Measurements from ENCODE around the gene NIT1. TPM values are rescaled to one million over a fixed set of nuclear protein-coding genes. Genes with fewer than 3 reads are reported as not detected.

NIT1 gene
- total and polyA plus RNA-seq, 2 of the 13 experiments (the other 11 are each of a cell fraction or from before 2014, with no cell fraction given) = 22.7 to 31.0 TPM

DNA sequence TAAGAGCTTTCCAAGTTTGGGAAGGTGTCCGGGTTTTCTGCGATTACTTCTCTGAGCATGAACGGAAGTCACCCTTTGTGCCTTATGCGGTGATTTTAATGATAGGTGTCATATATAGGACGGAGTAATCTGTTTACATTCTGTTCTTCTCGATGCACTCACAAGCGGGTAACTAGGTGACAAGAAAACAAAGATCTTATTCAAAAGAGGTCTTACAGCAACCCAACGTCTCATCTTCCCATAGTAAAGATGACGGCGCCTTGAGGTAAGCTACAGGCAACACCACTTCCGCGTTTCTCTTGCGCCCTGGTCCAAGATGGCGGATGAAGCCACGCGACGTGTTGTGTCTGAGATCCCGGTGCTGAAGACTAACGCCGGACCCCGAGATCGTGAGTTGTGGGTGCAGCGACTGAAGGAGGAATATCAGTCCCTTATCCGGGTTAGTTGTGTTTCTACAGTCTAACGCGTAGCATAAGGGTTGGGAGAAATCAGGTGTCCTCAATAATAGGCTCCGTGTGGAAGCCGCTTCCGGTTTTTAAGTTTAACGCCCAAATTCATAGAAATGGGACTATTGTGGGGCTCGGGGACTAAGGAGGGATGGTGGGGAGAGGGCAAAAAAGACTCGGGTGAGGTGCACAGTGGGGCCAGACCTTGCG is 35.9 kb downstream of the NIT1 start, which contains the start of gene UFC1 (continued):
- TF ChIP-seq, protein P1, sequence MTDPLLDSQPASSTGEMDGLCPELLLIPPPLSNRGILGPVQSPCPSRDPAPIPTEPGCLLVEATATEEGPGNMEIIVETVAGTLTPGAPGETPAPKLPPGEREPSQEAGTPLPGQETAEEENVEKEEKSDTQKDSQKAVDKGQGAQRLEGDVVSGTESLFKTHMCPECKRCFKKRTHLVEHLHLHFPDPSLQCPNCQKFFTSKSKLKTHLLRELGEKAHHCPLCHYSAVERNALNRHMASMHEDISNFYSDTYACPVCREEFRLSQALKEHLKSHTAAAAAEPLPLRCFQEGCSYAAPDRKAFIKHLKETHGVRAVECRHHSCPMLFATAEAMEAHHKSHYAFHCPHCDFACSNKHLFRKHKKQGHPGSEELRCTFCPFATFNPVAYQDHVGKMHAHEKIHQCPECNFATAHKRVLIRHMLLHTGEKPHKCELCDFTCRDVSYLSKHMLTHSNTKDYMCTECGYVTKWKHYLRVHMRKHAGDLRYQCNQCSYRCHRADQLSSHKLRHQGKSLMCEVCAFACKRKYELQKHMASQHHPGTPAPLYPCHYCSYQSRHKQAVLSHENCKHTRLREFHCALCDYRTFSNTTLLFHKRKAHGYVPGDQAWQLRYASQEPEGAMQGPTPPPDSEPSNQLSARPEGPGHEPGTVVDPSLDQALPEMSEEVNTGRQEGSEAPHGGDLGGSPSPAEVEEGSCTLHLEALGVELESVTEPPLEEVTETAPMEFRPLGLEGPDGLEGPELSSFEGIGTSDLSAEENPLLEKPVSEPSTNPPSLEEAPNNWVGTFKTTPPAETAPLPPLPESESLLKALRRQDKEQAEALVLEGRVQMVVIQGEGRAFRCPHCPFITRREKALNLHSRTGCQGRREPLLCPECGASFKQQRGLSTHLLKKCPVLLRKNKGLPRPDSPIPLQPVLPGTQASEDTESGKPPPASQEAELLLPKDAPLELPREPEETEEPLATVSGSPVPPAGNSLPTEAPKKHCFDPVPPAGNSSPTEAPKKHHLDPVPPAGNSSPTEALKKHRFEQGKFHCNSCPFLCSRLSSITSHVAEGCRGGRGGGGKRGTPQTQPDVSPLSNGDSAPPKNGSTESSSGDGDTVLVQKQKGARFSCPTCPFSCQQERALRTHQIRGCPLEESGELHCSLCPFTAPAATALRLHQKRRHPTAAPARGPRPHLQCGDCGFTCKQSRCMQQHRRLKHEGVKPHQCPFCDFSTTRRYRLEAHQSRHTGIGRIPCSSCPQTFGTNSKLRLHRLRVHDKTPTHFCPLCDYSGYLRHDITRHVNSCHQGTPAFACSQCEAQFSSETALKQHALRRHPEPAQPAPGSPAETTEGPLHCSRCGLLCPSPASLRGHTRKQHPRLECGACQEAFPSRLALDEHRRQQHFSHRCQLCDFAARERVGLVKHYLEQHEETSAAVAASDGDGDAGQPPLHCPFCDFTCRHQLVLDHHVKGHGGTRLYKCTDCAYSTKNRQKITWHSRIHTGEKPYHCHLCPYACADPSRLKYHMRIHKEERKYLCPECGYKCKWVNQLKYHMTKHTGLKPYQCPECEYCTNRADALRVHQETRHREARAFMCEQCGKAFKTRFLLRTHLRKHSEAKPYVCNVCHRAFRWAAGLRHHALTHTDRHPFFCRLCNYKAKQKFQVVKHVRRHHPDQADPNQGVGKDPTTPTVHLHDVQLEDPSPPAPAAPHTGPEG (CRISPR knock-in tag; IDR thresholded peaks at IDR 0.05) = peak; percentile 61; the same call in 1 of the 2 replicates
- TF ChIP-seq CBX2 (IDR thresholded peaks at IDR 0.05; ENCODE audit: low read depth, low read length) (no peak), CBX2 (CRISPR knock-in tag; IDR thresholded peaks at IDR 0.05; ENCODE audit: low read depth) (no peak), TEAD2 (CRISPR knock-in tag; IDR thresholded peaks at IDR 0.05) (no peak), SIN3B (IDR thresholded peaks at IDR 0.05; ENCODE audit: low read length) (peak; percentile 52; the same call in 1 of the 2 replicates), MATR3 (CRISPR knock-in tag; IDR thresholded peaks at IDR 0.05) (no peak), ADNP (CRISPR knock-in tag; IDR thresholded peaks at IDR 0.05) (no peak), TOPORS (CRISPR knock-in tag; IDR thresholded peaks at IDR 0.05) (peak; percentile 53; the same call in 1 of the 2 replicates), NR2F1 (CRISPR knock-in tag; IDR thresholded peaks at IDR 0.05) (no peak), ZSCAN21 (CRISPR knock-in tag; IDR thresholded peaks at IDR 0.05; ENCODE audit: borderline replicate concordance) (no peak), ISL2 (CRISPR knock-in tag; IDR thresholded peaks at IDR 0.05) (no peak), ATAD3A (CRISPR knock-in tag; IDR thresholded peaks at IDR 0.05) (no peak), ZNF296 (CRISPR knock-in tag; conservative IDR thresholded peaks at IDR 0.05) (no peak), PAX8 (CRISPR knock-in tag; IDR thresholded peaks at IDR 0.05; ENCODE audit: borderline replicate concordance) (no peak), ZNF17 (CRISPR knock-in tag; IDR thresholded peaks at IDR 0.05) (no peak), ZNF768 (CRISPR knock-in tag; IDR thresholded peaks at IDR 0.05) (no peak)
- TF ChIP-seq, protein P2, sequence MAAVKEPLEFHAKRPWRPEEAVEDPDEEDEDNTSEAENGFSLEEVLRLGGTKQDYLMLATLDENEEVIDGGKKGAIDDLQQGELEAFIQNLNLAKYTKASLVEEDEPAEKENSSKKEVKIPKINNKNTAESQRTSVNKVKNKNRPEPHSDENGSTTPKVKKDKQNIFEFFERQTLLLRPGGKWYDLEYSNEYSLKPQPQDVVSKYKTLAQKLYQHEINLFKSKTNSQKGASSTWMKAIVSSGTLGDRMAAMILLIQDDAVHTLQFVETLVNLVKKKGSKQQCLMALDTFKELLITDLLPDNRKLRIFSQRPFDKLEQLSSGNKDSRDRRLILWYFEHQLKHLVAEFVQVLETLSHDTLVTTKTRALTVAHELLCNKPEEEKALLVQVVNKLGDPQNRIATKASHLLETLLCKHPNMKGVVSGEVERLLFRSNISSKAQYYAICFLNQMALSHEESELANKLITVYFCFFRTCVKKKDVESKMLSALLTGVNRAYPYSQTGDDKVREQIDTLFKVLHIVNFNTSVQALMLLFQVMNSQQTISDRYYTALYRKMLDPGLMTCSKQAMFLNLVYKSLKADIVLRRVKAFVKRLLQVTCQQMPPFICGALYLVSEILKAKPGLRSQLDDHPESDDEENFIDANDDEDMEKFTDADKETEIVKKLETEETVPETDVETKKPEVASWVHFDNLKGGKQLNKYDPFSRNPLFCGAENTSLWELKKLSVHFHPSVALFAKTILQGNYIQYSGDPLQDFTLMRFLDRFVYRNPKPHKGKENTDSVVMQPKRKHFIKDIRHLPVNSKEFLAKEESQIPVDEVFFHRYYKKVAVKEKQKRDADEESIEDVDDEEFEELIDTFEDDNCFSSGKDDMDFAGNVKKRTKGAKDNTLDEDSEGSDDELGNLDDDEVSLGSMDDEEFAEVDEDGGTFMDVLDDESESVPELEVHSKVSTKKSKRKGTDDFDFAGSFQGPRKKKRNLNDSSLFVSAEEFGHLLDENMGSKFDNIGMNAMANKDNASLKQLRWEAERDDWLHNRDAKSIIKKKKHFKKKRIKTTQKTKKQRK (IDR thresholded peaks at IDR 0.05; ENCODE audit: low read length) = no peak
- TF ChIP-seq, protein P3, sequence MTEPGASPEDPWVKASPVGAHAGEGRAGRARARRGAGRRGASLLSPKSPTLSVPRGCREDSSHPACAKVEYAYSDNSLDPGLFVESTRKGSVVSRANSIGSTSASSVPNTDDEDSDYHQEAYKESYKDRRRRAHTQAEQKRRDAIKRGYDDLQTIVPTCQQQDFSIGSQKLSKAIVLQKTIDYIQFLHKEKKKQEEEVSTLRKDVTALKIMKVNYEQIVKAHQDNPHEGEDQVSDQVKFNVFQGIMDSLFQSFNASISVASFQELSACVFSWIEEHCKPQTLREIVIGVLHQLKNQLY (CRISPR knock-in tag; IDR thresholded peaks at IDR 0.05) = no peak
- TF ChIP-seq, protein P4, sequence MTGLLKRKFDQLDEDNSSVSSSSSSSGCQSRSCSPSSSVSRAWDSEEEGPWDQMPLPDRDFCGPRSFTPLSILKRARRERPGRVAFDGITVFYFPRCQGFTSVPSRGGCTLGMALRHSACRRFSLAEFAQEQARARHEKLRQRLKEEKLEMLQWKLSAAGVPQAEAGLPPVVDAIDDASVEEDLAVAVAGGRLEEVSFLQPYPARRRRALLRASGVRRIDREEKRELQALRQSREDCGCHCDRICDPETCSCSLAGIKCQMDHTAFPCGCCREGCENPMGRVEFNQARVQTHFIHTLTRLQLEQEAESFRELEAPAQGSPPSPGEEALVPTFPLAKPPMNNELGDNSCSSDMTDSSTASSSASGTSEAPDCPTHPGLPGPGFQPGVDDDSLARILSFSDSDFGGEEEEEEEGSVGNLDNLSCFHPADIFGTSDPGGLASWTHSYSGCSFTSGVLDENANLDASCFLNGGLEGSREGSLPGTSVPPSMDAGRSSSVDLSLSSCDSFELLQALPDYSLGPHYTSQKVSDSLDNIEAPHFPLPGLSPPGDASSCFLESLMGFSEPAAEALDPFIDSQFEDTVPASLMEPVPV (CRISPR knock-in tag; IDR thresholded peaks at IDR 0.05) = no peak
